SKM-1 (cell line): ENCODE data around the gene OGFR.

ENCODE experiments used
- DNase-seq: peaks from one replicate; lab custom pipeline; 2025; ENCODE audit not compliant: unreplicated experiment; lab: John Stamatoyannopoulos, UW

OGFR gene

GRCh38 chr20:62804627-62805154 is at the start of gene OGFR:
TSS of gene OGFR (plus strand) at chr20:62804835. CDS start at chr20:62804860, 25 bp downstream.
- no peak for DNase-seq

- no peak for DNase-seq
These were observed 49.7 kb upstream of the OGFR start for GRCh38 chr20:62754991-62755356.

DNA sequence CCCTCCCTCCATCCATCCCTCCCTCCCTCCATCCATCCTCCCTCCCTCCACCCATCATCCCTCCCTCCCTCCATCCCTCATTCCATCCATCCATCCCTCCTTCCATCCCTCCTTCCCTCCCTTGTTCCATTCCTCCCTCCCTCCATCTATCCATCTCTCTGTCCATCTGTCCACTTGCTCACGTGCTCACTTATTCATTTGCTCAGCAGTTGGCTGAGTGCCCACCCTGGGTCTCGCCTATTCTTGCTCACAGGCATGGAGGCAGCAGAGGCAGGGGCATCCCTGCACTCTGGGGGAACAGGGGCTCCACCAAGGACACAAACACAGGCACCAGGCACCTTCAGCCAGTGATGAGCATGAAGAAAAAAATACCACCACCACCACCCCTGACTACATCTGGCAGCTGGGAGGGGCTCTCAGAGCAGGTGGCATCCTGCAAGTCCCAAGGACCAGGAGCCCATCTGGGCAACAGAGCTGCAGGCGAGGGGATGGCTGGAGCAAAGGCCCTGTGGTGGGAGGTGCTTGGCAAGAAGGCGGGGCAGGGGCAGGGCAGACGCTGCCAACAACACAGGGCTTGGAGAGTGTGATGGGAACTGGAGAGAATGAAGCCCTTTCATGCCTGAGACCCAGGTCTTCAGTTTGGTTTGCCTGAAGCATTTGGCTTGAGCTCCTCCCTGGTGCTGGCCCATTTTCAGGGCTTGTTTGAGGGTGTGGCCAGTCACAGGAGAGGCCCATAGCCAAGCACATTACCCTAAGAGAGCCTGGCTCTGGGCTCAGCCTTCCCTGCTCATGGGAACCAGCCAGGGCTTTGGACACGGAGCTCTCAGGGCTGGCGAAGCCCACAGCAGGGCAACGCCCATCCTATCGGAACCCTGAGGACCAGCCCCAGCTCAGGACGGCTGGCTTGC is 48.6 kb upstream of the OGFR start:
- DNase-seq, result no peak

DNA sequence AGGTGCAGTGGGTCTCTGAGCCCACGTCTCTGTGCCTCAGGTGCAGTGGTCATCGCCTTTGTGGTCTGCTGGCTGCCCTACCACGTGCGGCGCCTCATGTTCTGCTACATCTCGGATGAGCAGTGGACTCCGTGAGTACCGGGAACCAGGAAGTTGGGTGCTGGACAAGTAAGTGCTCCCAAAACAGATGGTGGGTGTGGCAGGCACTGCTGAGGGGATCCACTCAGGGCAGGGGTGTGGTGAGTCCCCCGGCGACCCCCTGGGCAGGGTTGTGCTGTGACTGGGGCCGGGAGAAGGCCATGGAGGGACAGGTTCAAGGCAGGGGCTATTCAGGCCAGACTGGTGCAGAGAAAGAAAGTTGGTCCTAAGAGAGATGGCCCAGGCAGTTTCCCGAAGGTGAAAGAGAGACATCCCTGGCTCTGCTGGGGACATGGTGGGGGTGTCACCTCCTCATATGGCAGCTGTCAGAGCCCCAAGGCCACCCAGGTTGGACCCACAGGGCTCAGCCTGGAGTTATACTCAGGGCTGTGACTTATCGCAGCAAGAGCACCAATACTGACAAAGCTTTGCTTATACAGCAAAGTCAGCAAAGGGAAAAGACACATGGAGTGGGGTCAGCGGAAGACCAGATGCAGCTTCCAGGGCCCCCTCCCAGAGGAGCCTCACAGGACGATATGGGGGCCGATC is 46.3 kb upstream of the OGFR start:
- DNase-seq, result no peak

- DNase-seq, result no peak
These were observed 44.6 kb upstream of the OGFR start for GRCh38 chr20:62759981-62760431.

DNA sequence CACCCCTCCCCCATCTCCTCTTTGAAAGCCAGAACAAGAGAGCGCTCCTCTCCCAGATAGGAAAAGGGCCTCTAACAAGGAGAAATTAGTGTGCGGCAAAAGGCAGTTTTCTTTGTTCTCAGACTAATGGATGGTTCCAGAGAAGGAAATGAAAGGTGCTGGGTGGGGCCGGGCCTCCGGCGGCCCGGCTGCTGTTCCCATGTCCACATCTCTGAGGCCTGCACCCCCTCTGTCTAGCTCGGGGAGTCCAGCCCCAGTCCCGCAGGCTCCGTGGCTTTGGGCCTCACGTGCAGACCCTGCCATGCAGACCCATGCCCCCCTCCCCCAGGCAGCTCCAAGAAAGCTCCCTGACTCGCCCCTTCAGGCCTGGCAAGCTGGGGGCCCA is 44.2 kb upstream of the OGFR start:
- DNase-seq, result no peak

DNA sequence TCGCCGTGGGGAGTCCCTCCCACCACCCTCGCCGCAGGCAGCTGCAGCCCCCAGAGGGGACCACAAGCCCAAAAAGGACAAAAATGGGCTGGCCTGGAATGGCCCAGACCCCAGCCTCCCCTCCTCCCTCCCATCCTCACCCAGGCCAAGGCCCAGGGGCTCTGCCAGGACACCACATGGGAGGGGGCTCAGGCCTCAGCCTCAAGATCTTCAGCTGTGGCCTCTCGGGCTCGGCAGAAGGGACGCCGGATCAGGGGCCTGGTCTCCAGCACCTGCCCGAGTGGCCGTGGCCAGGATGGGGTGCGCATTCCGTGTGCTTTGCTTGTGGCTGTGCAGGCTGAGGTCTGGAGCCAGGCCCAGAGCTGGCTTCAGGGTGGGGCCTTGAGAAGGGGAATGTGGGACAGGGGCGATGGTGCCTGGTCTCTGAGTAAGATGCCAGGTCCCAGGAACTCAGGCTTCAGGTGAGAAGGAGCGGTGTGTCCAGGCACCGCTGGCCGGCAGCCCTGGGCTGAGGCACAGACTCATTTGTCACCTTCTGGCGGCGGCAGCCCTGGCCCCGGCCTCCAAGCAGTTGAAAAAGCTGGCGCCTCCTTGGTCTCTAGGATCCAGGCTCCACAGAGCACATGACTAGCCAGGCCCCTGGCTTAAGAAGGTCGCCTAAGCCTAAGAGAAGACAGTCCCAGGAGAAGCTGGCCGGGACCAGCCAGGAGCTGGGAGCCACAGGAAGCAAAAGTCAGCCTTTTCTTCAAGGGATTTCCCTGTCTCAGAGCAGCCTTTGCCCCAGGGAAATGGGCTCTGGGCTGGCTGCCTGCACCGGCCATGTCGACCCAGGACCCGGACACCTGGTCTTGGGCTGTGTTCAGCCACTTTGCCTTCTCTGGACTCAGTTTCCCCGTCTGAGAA is 43.5 kb upstream of the OGFR start:
- no peak for DNase-seq

GRCh38 chr20:62761759-62762131 is 42.9 kb upstream of the OGFR start:
- DNase-seq, result no peak

- DNase-seq, result no peak
These were observed 42.3 kb upstream of the OGFR start for GRCh38 chr20:62762376-62762775.

- DNase-seq, result no peak
These were observed 41.8 kb upstream of the OGFR start for GRCh38 chr20:62762801-62763368.

- DNase-seq, result no peak
These were observed 41.2 kb upstream of the OGFR start for GRCh38 chr20:62763404-62763803.

- no peak for DNase-seq
These were observed 40.3 kb upstream of the OGFR start for GRCh38 chr20:62764156-62764935.

DNA sequence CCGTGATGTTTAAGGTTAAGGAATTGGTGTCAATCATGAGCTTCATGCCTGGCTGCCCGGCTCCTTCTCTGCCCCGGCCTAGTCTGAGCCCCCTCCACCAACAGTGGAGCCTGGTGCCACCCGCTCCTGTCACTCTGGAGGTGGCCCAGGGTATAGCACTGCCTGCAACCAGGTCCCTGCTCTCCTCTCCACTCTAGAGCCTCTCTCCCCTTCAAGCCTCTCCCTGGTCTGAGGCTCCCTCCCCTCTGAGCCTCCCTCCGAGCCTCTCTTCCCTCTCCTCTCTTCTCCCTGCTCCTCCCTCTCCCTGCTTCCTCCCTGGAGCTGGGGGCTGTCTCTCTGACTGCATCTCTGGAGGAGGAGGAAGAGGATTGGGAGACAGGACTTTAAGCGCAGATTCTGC is 39.6 kb upstream of the OGFR start:
- no peak for DNase-seq

- no peak for DNase-seq
These were observed 39.1 kb upstream of the OGFR start for GRCh38 chr20:62765432-62766070.

DNA sequence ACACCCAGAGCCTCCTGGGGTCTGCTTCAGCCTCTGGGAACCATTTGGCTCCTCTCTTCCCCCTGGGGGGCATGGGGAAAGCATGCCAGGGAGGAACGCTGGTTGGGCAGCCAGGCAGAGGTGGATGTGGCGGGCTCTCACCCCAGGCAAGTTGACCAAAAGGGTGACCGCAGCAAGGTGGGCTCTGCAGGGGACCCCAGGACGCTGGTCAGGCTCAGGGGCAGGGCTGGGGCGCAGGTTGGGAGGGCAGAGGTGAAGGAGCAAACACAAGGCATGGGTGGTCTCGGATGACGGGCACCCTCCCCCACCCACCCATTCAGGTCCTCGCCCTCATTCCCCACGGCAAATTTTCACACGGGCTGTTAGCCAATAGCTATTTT is 38.6 kb upstream of the OGFR start:
- no peak for DNase-seq

- no peak for DNase-seq
These were observed 37.9 kb upstream of the OGFR start for GRCh38 chr20:62766716-62767115.

DNA sequence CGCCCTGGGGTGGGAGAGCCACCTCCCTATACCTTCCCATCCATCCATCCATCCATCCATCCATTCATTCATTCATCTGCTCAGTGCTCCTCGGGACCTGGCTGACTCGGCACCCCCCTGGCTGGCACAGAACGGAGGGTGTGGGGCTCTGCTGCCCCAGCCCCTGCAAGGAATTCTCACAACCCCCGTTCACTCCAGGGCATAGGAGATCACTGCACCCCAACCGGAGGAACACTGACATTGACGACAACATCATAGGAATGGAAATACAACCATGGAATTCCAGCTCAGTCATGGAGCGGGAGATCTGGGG is 36.4 kb upstream of the OGFR start:
- DNase-seq, result no peak

- no peak for DNase-seq
These were observed 35.9 kb upstream of the OGFR start for GRCh38 chr20:62768551-62769287.
